ENCODE measurements around the gene TBC1D32. TPM values are rescaled to one million over a fixed set of nuclear protein-coding genes. Genes with fewer than 3 reads are reported as not detected.

Gene TBC1D32
- total RNA-seq, 3 donors from 2014 or later (not counting 1 experiment from before 2014, with no cell fraction given) = 8.9 to 17.4 (median 14.2) TPM

DNA sequence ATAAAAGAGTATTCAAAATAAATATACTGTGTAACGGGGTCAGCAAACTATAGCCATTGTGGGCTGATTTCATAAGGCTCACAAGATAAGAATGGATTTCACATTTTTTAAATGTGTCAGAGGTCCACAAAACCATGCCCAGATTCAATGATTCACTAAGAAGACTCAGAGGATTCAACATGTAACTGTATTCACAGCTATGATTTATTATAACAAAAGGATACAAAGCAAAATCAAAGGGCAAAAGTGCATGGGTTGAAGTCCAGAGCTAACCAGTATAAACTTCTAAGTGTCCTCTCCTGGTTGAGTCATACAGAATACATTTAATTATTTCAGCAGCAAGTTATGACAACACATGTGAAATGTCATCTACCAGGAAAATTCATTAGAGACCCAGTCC, 49.2 kb downstream of the TBC1D32 start:
- H3K27ac Mint-ChIP-seq = no peak overlapping the region
- H3K9me3 Mint-ChIP-seq = no peaks in the 10 kb centered on the region
- DNase-seq = no peak
- Histone ChIP-seq H3K27me3 (ENCODE audit: control insufficient read depth, insufficient read depth, low read length) (no peaks in the 10 kb centered on the region), H3K9me3 (ENCODE audit: control insufficient read depth, insufficient read depth, low read length) (no peaks in the 10 kb centered on the region), H3K4me1 (ENCODE audit: control insufficient read depth, insufficient read depth, low read length) (no peaks in the 10 kb centered on the region), H3K27ac (ENCODE audit: low read length) (no peak overlapping the region), H3K4me3 (ENCODE audit: low read length) (no peak overlapping the region), H3K36me3 (ENCODE audit: control insufficient read depth, insufficient read depth, low read length) (peaks cover 5% of the 10 kb centered on the region)
- no peaks in the 10 kb centered on the region for H3K4me1 Mint-ChIP-seq
- H3K4me3 Mint-ChIP-seq = no peak overlapping the region
- no peak for ATAC-seq
- peaks cover 8% of the 10 kb centered on the region for H3K36me3 Mint-ChIP-seq
- TF ChIP-seq, protein P1, sequence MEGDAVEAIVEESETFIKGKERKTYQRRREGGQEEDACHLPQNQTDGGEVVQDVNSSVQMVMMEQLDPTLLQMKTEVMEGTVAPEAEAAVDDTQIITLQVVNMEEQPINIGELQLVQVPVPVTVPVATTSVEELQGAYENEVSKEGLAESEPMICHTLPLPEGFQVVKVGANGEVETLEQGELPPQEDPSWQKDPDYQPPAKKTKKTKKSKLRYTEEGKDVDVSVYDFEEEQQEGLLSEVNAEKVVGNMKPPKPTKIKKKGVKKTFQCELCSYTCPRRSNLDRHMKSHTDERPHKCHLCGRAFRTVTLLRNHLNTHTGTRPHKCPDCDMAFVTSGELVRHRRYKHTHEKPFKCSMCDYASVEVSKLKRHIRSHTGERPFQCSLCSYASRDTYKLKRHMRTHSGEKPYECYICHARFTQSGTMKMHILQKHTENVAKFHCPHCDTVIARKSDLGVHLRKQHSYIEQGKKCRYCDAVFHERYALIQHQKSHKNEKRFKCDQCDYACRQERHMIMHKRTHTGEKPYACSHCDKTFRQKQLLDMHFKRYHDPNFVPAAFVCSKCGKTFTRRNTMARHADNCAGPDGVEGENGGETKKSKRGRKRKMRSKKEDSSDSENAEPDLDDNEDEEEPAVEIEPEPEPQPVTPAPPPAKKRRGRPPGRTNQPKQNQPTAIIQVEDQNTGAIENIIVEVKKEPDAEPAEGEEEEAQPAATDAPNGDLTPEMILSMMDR (IDR thresholded peaks at IDR 0.05) = no peak
- no peaks in the 10 kb centered on the region for H3K27me3 Mint-ChIP-seq (ENCODE audit: low read depth in 2 of 2)
- intact Hi-C loops (cut with micrococcal nuclease) = no loop called here
- 100% methylated on average over 1 of the region's 1 CpG for WGBS (ENCODE audit: insufficient coverage)

DNA sequence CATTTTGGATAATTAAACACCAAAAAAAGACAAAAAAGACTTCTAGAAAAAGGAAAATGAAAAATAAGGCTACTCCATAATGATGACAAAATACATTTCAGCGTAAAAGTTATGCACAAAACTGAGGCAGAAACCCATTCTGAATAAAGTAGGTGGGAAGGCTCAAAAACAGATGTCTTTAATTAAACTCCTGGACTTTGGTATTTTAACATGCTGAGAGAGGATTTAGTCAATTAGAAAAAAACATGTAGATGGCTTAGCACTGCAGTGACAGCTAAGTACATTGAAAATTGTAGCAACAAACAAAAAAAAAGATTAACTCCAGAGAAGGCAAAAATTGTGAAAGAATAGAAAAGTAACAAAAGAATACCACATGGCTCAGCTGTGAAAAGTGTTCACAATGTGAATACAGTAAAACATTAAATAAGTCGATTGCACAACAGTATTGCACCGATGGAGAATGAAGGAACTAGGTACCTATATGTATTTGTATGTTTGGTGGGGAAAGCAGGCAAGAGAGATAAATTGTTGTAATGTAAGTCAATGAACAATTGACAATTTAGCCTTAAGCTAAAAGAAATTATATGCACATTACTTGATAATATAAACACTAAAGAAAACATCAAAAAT, 59.5 kb downstream of the TBC1D32 start:
- Mint-ChIP-seq H3K36me3 (peaks cover 19% of the 10 kb centered on the region), H3K4me1 (no peaks in the 10 kb centered on the region), H3K9me3 (peaks cover 2 to 3% of the 10 kb centered on the region in 2 donors), H3K27me3 (ENCODE audit: low read depth in 2 of 2) (no peaks in the 10 kb centered on the region), H3K4me3 (no peak overlapping the region), H3K27ac (no peak overlapping the region)
- TF ChIP-seq, protein P1 (IDR thresholded peaks at IDR 0.05) = no peak
- DNase-seq = no peak
- no peaks in the 10 kb centered on the region for H3K4me1 ChIP-seq (ENCODE audit: control insufficient read depth, insufficient read depth, low read length)
- no peak overlapping the region for H3K4me3 ChIP-seq (ENCODE audit: low read length)
- intact Hi-C loops (cut with micrococcal nuclease) = no loop called here
- no peaks in the 10 kb centered on the region for H3K9me3 ChIP-seq (ENCODE audit: control insufficient read depth, insufficient read depth, low read length)
- H3K27me3 ChIP-seq (ENCODE audit: control insufficient read depth, insufficient read depth, low read length) = no peaks in the 10 kb centered on the region
- 94% methylated on average over 2 of the region's 3 CpGs for WGBS (ENCODE audit: insufficient coverage)
- no peaks in the 10 kb centered on the region for H3K36me3 ChIP-seq (ENCODE audit: control insufficient read depth, insufficient read depth, low read length)
- no peak overlapping the region for H3K27ac ChIP-seq (ENCODE audit: low read length)
- no peak for ATAC-seq

DNA sequence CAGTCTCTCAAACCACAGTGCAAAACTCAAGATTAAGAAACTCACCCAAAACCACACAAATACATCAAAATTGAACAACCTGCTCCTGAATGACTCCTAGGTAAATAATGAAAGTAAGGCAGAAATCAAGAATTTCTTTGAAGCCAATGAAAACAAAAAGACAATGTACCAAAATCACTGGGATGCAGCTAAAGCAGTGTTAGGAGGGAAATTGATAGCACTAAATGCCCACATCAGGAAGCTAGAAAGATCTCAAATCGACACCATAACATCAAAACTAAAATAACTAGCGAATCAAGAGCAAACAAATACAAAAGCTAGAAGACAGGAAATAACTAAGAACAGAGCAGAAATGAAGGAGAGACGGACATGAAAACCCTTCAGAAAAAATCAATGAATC, 70.5 kb downstream of the TBC1D32 start:
- H3K36me3 Mint-ChIP-seq = peaks cover 57% of the 10 kb centered on the region
- WGBS (ENCODE audit: insufficient coverage) = 100% methylated on average over 2 of the region's 3 CpGs
- intact Hi-C loops (cut with micrococcal nuclease) = no loop called here
- TF ChIP-seq, protein P1 (IDR thresholded peaks at IDR 0.05) = no peak
- DNase-seq (no peak), ATAC-seq (no peak)
- H3K4me3 Mint-ChIP-seq = no peak overlapping the region
- H3K27ac Mint-ChIP-seq = no peak overlapping the region
- no peaks in the 10 kb centered on the region for H3K27me3 ChIP-seq (ENCODE audit: control insufficient read depth, insufficient read depth, low read length)
- H3K27ac ChIP-seq (ENCODE audit: low read length) = no peak overlapping the region
- H3K36me3 ChIP-seq (ENCODE audit: control insufficient read depth, insufficient read depth, low read length) = no peaks in the 10 kb centered on the region
- no peaks in the 10 kb centered on the region for H3K4me1 Mint-ChIP-seq
- H3K4me1 ChIP-seq (ENCODE audit: control insufficient read depth, insufficient read depth, low read length) = no peaks in the 10 kb centered on the region
- peaks cover 8% of the 10 kb centered on the region for H3K9me3 ChIP-seq (ENCODE audit: control insufficient read depth, insufficient read depth, low read length)
- no peak overlapping the region for H3K4me3 ChIP-seq (ENCODE audit: low read length)
- no peaks in the 10 kb centered on the region for H3K27me3 Mint-ChIP-seq (ENCODE audit: low read depth in 2 of 2)
- peaks cover 16 to 18% of the 10 kb centered on the region in 2 donors for H3K9me3 Mint-ChIP-seq

DNA sequence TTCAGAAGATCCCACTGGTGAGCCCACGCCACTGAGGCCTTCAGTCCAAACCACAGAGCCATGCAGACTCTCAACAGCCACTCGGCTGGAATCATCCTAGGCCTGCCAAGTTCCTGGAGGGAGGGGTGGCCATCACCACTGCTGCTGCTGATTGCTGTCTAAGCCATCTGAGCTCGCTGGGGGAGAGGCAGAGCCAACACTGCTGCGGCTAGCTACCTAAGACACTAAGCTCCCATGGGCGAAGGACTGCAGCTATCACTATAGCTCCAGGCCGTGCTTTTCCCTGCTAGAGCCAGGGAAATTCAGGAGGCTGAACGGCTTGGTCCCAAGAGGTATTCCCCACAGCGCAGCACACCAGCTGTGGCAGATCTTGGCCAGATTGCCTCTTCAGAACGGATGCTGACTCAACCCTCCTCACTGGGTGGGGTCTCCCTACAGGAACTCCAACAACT, 73.6 kb downstream of the TBC1D32 start:
- Histone ChIP-seq H3K4me1 (ENCODE audit: control insufficient read depth, insufficient read depth, low read length) (no peaks in the 10 kb centered on the region), H3K27ac (ENCODE audit: low read length) (no peak overlapping the region), H3K36me3 (ENCODE audit: control insufficient read depth, insufficient read depth, low read length) (no peaks in the 10 kb centered on the region), H3K27me3 (ENCODE audit: control insufficient read depth, insufficient read depth, low read length) (no peaks in the 10 kb centered on the region), H3K4me3 (ENCODE audit: low read length) (no peak overlapping the region), H3K9me3 (ENCODE audit: control insufficient read depth, insufficient read depth, low read length) (no peaks in the 10 kb centered on the region)
- no peaks in the 10 kb centered on the region for H3K4me1 Mint-ChIP-seq
- H3K36me3 Mint-ChIP-seq = peaks cover 36% of the 10 kb centered on the region
- no peak for ATAC-seq
- no peak overlapping the region for H3K4me3 Mint-ChIP-seq
- DNase-seq = no peak
- no peaks in the 10 kb centered on the region for H3K27me3 Mint-ChIP-seq (ENCODE audit: low read depth in 2 of 2)
- peaks cover 13 to 14% of the 10 kb centered on the region in 2 donors for H3K9me3 Mint-ChIP-seq
- intact Hi-C loops (cut with micrococcal nuclease) = no loop called here
- WGBS (ENCODE audit: insufficient coverage) = 94% methylated on average over 9 of the region's 9 CpGs
- TF ChIP-seq, protein P1 (IDR thresholded peaks at IDR 0.05) = no peak
- H3K27ac Mint-ChIP-seq = no peak overlapping the region
